ENCODE results near the gene USPL1. TPM values are rescaled to one million over a fixed set of nuclear protein-coding genes. Genes with fewer than 3 reads are reported as not detected.

The USPL1 gene
- total and polyA plus RNA-seq, 2 of the 13 experiments (the other 11 are each of a cell fraction or from before 2014, with no cell fraction given): 13.7 to 15.9 TPM

DNA sequence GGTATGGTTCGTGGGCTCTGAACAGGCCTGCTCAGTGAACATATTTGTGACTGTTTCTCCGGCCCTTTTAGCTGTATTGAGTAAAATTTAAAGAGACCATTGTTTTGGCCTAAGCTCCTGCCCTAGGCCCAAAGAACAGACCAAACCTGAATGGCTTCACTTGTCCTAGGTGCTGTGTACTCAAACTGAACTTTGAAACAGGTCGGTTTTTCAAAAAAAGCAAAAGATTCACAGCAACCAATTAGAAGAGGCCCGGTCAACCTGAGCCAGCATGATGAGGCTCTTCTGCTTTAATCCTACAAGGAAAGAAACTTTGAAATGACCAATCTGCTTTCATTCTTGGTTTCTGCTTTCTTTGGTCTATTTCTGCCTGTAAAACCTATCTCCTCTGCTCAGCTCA is 50.6 kb downstream of the USPL1 start (continued):
- TF ChIP-seq, protein P1, sequence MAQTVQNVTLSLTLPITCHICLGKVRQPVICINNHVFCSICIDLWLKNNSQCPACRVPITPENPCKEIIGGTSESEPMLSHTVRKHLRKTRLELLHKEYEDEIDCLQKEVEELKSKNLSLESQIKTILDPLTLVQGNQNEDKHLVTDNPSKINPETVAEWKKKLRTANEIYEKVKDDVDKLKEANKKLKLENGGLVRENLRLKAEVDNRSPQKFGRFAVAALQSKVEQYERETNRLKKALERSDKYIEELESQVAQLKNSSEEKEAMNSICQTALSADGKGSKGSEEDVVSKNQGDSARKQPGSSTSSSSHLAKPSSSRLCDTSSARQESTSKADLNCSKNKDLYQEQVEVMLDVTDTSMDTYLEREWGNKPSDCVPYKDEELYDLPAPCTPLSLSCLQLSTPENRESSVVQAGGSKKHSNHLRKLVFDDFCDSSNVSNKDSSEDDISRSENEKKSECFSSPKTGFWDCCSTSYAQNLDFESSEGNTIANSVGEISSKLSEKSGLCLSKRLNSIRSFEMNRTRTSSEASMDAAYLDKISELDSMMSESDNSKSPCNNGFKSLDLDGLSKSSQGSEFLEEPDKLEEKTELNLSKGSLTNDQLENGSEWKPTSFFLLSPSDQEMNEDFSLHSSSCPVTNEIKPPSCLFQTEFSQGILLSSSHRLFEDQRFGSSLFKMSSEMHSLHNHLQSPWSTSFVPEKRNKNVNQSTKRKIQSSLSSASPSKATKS (CRISPR knock-in tag; IDR thresholded peaks at IDR 0.05): no peak
- TF ChIP-seq ZNF24 (IDR thresholded peaks at IDR 0.05) (no peak), SMARCC2 (IDR thresholded peaks at IDR 0.05) (no peak), ZBTB20 (CRISPR knock-in tag; IDR thresholded peaks at IDR 0.05; ENCODE audit: borderline replicate concordance, low read depth) (no peak), GPBP1L1 (CRISPR knock-in tag; IDR thresholded peaks at IDR 0.05) (no peak), HNF4A (CRISPR knock-in tag; IDR thresholded peaks at IDR 0.05) (peak; percentile 85), POLR2AphosphoS2 (IDR thresholded peaks at IDR 0.05; ENCODE audit: low read depth, low read length) (no peak), POLR2AphosphoS5 (IDR thresholded peaks at IDR 0.05; ENCODE audit: low read depth, low read length) (no peak), SNAI1 (CRISPR knock-in tag; IDR thresholded peaks at IDR 0.05; ENCODE audit: borderline replicate concordance) (no peak), ZFP36 (IDR thresholded peaks at IDR 0.05; ENCODE audit: borderline replicate concordance, low read depth, low read length, partially characterized antibody) (no peak), FOXA1 (IDR thresholded peaks at IDR 0.05) (no peak), FOXA1 (CRISPR knock-in tag; IDR thresholded peaks at IDR 0.05) (peak; percentile 74), ZNF761 (CRISPR knock-in tag; conservative IDR thresholded peaks at IDR 0.05) (no peak), HNF4G (IDR thresholded peaks at IDR 0.05; ENCODE audit: borderline replicate concordance, low read depth, low read length) (peak; percentile 54; the same call in 1 of the 2 replicates), HNF4G (CRISPR knock-in tag; IDR thresholded peaks at IDR 0.05; ENCODE audit: borderline replicate concordance, low read depth) (no peak), GABPA (IDR thresholded peaks at IDR 0.05; ENCODE audit: low read depth, low read length) (no peak), GABPA (CRISPR knock-in tag; IDR thresholded peaks at IDR 0.05; ENCODE audit: low read depth) (0 out of 2 replicates have a peak, but pooled peaks have one; percentile 12), TAF15 (IDR thresholded peaks at IDR 0.05; ENCODE audit: low read depth, low read length, poor library complexity, severe bottlenecking) (no peak), NAIF1 (CRISPR knock-in tag; IDR thresholded peaks at IDR 0.05; ENCODE audit: borderline replicate concordance) (no peak), LCORL (IDR thresholded peaks at IDR 0.05) (no peak), LCORL (CRISPR knock-in tag; IDR thresholded peaks at IDR 0.05) (peak; percentile 88), ATF1 (CRISPR knock-in tag; IDR thresholded peaks at IDR 0.05) (peak; percentile 40; the same call in 1 of the 2 replicates), ZSCAN9 (CRISPR knock-in tag; IDR thresholded peaks at IDR 0.05; ENCODE audit: borderline replicate concordance) (peak; percentile 22; the same call in 1 of the 2 replicates), ZNF556 (CRISPR knock-in tag; IDR thresholded peaks at IDR 0.05; ENCODE audit: borderline replicate concordance) (no peak)
- TF ChIP-seq, protein P2, sequence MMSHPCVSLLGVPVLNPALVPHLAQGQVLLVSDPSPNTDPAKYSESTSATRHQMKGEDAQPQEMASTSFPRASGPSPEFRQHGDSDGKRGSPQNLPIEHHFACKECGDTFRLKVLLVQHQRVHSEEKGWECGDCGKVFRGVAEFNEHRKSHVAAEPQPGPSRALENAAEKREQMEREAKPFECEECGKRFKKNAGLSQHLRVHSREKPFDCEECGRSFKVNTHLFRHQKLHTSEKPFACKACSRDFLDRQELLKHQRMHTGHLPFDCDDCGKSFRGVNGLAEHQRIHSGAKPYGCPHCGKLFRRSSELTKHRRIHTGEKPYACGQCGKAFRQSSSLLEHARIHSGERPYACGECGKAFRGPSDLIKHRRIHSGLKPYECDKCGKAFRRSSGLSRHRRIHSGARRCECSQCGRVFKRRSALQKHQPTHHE (CRISPR knock-in tag; IDR thresholded peaks at IDR 0.05; ENCODE audit: borderline replicate concordance): no peak
